Vagina (tissue), 2 donors: Measurements from ENCODE around the gene ZNF862. TPM values are rescaled to one million over a fixed set of nuclear protein-coding genes. Genes with fewer than 3 reads are reported as not detected.

Experiments
- DNase-seq, 2 donors: peaks; one replicate each; pipeline ENCODE4 v3.0.0-alpha.2; 2017; ENCODE audit errors: extremely low spot score in 2 of 2
- H3K27ac ChIP-seq: fragments of 200-600 bp; sonication (generic); one replicate; pipeline ENCODE4 v1.5.1; 2019
- H3K27me3 ChIP-seq: fragments of 200-600 bp; sonication (generic); one replicate; pipeline ENCODE4 v1.5.1; 2019
- H3K36me3 ChIP-seq, 2 donors: fragments of 200-600 bp; sonication (generic); one replicate each; pipeline ENCODE4 v1.5.1; 2017 to 2019
- H3K4me1 ChIP-seq: fragments of 200-600 bp; sonication (generic); one replicate; pipeline ENCODE4 v1.5.1; 2019
- H3K4me3 ChIP-seq, 2 donors: fragments of 200-600 bp; sonication (generic); 1 replicate in 1 of 2; 2 replicates in 1 of 2; pipeline ENCODE4 v1.5.1; 2016 to 2019
- H3K9me3 ChIP-seq: fragments of 200-600 bp; sonication (generic); one replicate; pipeline ENCODE4 v1.5.1; 2019
- CTCF ChIP-seq, 3 experiments: fragments of 450-650 bp in 2 of 3; fragments of 200-600 bp in 1 of 3; sonication (generic) in 1 of 3; IDR thresholded peaks; one replicate each; pipeline ENCODE4 v1.5.1; 2017 to 2019; ENCODE audit warnings: antibody characterized with exemption in 3 of 3, mild to moderate bottlenecking in 2 of 3, moderate library complexity in 2 of 3
- POLR2A ChIP-seq, 2 donors: fragments of 450-650 bp; IDR thresholded peaks; one replicate each; pipeline ENCODE4 v1.6.1; 2017; ENCODE audit warnings: antibody characterized with exemption in 2 of 2, mild to moderate bottlenecking in 2 of 2, moderate library complexity in 2 of 2
- POLR2AphosphoS5 ChIP-seq, 2 donors: sonication (generic); formaldehyde crosslinking; IDR thresholded peaks; one replicate each; pipeline ENCODE4 v1.9.0; 2017; ENCODE audit warnings: antibody characterized with exemption in 2 of 2, mild to moderate bottlenecking in 2 of 2, low read depth in 1 of 2; ENCODE audit not compliant: insufficient read depth in 1 of 2
- intact Hi-C: fragments of 100-400 bp; cut with DNase I; formaldehyde crosslinking; loops from one replicate; pipeline ENCODE4 v1.15.1; 2023
- total RNA-seq: library from RNA; depleted of rRNA; stranded (reverse); fragments of >200 nt; gene quantifications from one replicate; pipeline ENCODE4 v1.2.3, GENCODE V29; 2016

The ZNF862 gene
- total RNA-seq, 1 donor from 2014 or later: 21.1 TPM

GRCh38 chr7:149883048-149883438, 44.9 kb downstream of the ZNF862 start:
- Histone ChIP-seq H3K27me3 (no peaks in the 10 kb centered on the region), H3K4me1 (no peaks in the 10 kb centered on the region), H3K9me3 (no peaks in the 10 kb centered on the region), H3K36me3 (no peaks in the 10 kb centered on the region), H3K27ac (no peak overlapping the region), H3K4me3 (no peak overlapping the region)
- intact Hi-C loops: no loop called here
- DNase-seq: no peak
- TF ChIP-seq POLR2A (IDR thresholded peaks at IDR 0.05) (no peak), CTCF (IDR thresholded peaks at IDR 0.05) (no peak), POLR2AphosphoS5 (IDR thresholded peaks at IDR 0.05; ENCODE audit: insufficient read depth in 1 of 2, low read depth in 1 of 2) (no peak)

- H3K27ac ChIP-seq: no peak overlapping the region
Measured at GRCh38 chr7:149883452-149883861, 45.3 kb downstream of the ZNF862 start.

GRCh38 chr7:149884016-149884415, 45.8 kb downstream of the ZNF862 start:
- TF ChIP-seq POLR2A (IDR thresholded peaks at IDR 0.05) (no peak), POLR2AphosphoS5 (IDR thresholded peaks at IDR 0.05; ENCODE audit: insufficient read depth in 1 of 2, low read depth in 1 of 2) (no peak), CTCF (IDR thresholded peaks at IDR 0.05) (no peak)
- Histone ChIP-seq H3K27me3 (no peaks in the 10 kb centered on the region), H3K36me3 (no peaks in the 10 kb centered on the region), H3K4me3 (no peak overlapping the region), H3K9me3 (no peaks in the 10 kb centered on the region), H3K4me1 (no peaks in the 10 kb centered on the region), H3K27ac (no peak overlapping the region)
- no peak for DNase-seq
- intact Hi-C loops: no loop called here

More at GRCh38 chr7:149883452-149883861, 45.3 kb downstream of the ZNF862 start:
- Histone ChIP-seq H3K4me1 (no peaks in the 10 kb centered on the region), H3K36me3 (no peaks in the 10 kb centered on the region), H3K9me3 (no peaks in the 10 kb centered on the region), H3K4me3 (no peak overlapping the region), H3K27me3 (no peaks in the 10 kb centered on the region)
- TF ChIP-seq POLR2AphosphoS5 (IDR thresholded peaks at IDR 0.05; ENCODE audit: insufficient read depth in 1 of 2, low read depth in 1 of 2) (no peak), CTCF (IDR thresholded peaks at IDR 0.05) (peak; percentile 22 to 34 (median 23)), POLR2A (IDR thresholded peaks at IDR 0.05) (no peak)
- no peak for DNase-seq
- intact Hi-C loops: no loop called here

- Histone ChIP-seq H3K4me3 (no peak overlapping the region), H3K27me3 (no peaks in the 10 kb centered on the region), H3K9me3 (no peaks in the 10 kb centered on the region), H3K36me3 (no peaks in the 10 kb centered on the region), H3K4me1 (no peaks in the 10 kb centered on the region), H3K27ac (no peak overlapping the region)
- DNase-seq: no peak
- TF ChIP-seq POLR2A (IDR thresholded peaks at IDR 0.05) (no peak), POLR2AphosphoS5 (IDR thresholded peaks at IDR 0.05; ENCODE audit: insufficient read depth in 1 of 2, low read depth in 1 of 2) (no peak), CTCF (IDR thresholded peaks at IDR 0.05) (no peak)
- intact Hi-C loops: no loop called here
Measured at GRCh38 chr7:149884541-149884940, 46.4 kb downstream of the ZNF862 start.

- DNase-seq: no peak
- TF ChIP-seq POLR2AphosphoS5 (IDR thresholded peaks at IDR 0.05; ENCODE audit: insufficient read depth in 1 of 2, low read depth in 1 of 2) (no peak), CTCF (IDR thresholded peaks at IDR 0.05) (no peak), POLR2A (IDR thresholded peaks at IDR 0.05) (no peak)
- Histone ChIP-seq H3K27me3 (no peaks in the 10 kb centered on the region), H3K36me3 (no peaks in the 10 kb centered on the region), H3K4me1 (no peaks in the 10 kb centered on the region), H3K4me3 (no peak overlapping the region), H3K27ac (no peak overlapping the region), H3K9me3 (no peaks in the 10 kb centered on the region)
- intact Hi-C loops: no loop called here
Measured at GRCh38 chr7:149885191-149886017, 47.2 kb downstream of the ZNF862 start.
